Activated T-helper 2 cell treated with anti-CD3 and anti-CD28 coated beads, Interferon-gamma antibody, Interleukin-2, Interleukin-4, amounts not matched to agents 10 μg/mL and 5 μg/mL and 100 μg/mL, durations not matched to agents 14 hours and 24 hours and 36 hours (primary cell): Measurements from ENCODE around the gene PRDX1. TPM values are rescaled to one million over a fixed set of nuclear protein-coding genes. Genes with fewer than 3 reads are reported as not detected.
A peak's percentile ranks its signal among the peaks of the same experiment; 100 is the strongest.
"Not testable (repeated sequence)": the region's sequence is repeated elsewhere in the genome, so short reads cannot be mapped to it uniquely, and the experiment has no call there.

Experiments used
- DNase-seq: peaks from one replicate; pipeline ENCODE4 v3.0.0; 2021; ENCODE audit warnings: low spot score
- H3K27ac Mint-ChIP-seq: one replicate; pipeline ENCODE4 v1.8.0; 2021; ENCODE audit warnings: mixed read lengths
- H3K27me3 Mint-ChIP-seq: one replicate; pipeline ENCODE4 v1.8.0; 2021; ENCODE audit warnings: low read depth, mixed read lengths
- H3K36me3 Mint-ChIP-seq: one replicate; pipeline ENCODE4 v1.8.0; 2021; ENCODE audit warnings: low read depth, mixed read lengths
- H3K4me1 Mint-ChIP-seq: one replicate; pipeline ENCODE4 v1.8.0; 2021; ENCODE audit warnings: low read depth, mixed read lengths
- H3K4me3 Mint-ChIP-seq: one replicate; pipeline ENCODE4 v1.8.0; 2021; ENCODE audit warnings: low read depth, mild to moderate bottlenecking, moderate library complexity, mixed read lengths
- H3K9me3 Mint-ChIP-seq: one replicate; pipeline ENCODE4 v1.8.0; 2021; ENCODE audit warnings: mixed read lengths
- intact Hi-C: fragments of 100-400 bp; cut with micrococcal nuclease; formaldehyde crosslinking; loops from one replicate; pipeline ENCODE4 v1.15.1; 2023
- total RNA-seq: library from RNA; stranded (reverse); gene quantifications from 2 replicates; pipeline ENCODE4 v1.2.3, GENCODE V29; 2022

PRDX1 gene
- total RNA-seq, 1 donor from 2014 or later: 703 TPM

DNA sequence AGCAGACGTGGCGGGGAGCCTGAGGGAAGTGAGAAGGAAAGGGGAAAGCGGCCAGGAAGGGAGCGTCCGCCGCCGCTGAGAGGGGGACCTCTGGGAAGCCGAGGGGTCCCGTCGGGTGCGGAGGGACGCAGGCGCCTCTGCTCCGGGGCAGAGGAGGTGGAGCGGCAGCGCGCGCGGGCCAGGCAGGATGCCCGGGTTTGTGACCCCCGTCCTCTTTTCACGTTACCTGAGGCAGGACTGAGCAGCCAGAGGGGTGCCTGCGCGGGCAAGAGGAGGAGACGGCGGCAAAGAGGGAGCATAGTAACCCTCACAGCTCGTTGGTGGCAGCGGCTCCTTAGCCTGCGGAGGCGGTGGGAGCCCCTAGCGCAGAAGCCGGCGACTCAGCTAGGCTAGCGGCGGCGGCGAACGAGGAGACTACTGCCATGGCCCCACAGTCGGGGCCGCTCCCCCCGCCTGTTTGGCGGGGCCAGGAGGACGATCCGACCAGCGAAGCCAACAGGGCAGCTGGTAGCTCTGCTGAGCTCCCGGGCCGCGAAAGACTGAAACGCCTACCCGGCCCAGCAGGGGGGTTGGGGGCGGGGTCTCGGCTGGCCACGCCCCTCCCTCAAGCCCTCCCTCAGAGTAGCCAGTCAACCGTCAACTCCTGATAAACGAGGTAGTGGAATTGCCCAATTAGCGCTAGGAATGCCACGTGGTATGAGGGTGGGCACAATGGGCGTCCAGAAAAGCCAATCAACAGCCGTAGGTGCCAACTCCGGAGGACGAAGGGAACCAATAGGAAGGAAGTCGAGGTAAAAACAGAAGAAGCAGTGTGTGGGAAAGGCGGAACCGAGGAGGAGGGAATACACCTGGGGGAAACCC lies 30.8 kb downstream of the PRDX1 start, which contains the start of gene TESK2:
TSS of gene TESK2 (minus strand) at position 538 of the 861 bp plus-strand sequence. CDS start 33,378 bp downstream, outside the sequence.
- H3K36me3 Mint-ChIP-seq: no peaks in the 10 kb centered on the region
- intact Hi-C loops: loop anchor here (1.0 to 10.0 kb wide), 7 partner anchors 9 to 684 kb away; partner anchors contain the start of genes CCDC163, DYNLT4, GPBP1L1 and HECTD3
- H3K4me3 Mint-ChIP-seq: no peak within 1 kb of the TSS
- H3K9me3 Mint-ChIP-seq: no peaks in the 10 kb centered on the region
- peaks cover 9% of the 10 kb centered on the region for H3K4me1 Mint-ChIP-seq
- H3K27me3 Mint-ChIP-seq: peaks cover 9% of the 10 kb centered on the region
- H3K27ac Mint-ChIP-seq: no peak within 1 kb of the TSS
- peak; percentile 97 for DNase-seq

DNA sequence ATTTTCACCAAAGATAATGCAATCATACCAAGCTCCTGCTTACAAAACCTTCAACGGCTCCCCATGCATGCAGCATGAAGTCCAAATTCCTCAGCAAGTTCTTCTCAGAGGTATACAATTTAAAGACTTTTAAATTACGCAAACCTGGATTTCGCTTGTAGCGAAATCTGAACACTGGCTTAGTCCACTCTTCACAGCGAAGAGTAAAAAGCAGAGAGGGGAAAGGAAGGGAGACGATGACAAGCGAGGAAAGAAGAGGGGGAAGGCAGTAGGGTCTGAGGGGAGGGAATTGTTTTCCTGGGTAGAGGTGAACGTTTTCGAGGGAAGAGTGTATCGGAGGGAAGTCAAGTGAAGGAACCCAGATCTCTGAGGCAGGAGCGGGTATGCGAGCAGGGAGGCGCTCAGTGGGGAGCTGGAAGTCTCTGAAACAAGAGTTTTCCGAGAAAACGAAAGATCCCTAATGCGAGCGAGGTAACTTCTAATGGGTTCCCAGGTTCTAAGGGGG lies 31.5 kb downstream of the PRDX1 start:
- Mint-ChIP-seq H3K27me3 (peaks cover 9% of the 10 kb centered on the region), H3K27ac (no peak overlapping the region), H3K4me3 (no peak overlapping the region), H3K9me3 (no peaks in the 10 kb centered on the region), H3K36me3 (no peaks in the 10 kb centered on the region), H3K4me1 (peaks cover 9% of the 10 kb centered on the region)
- DNase-seq: no peak
- intact Hi-C loops: loop anchor here (2.0 to 10.0 kb wide), 2 partner anchors 285 to 683 kb away; partner anchors contain the start of genes DYNLT4 and ZSWIM5

GRCh38 chr1:45489379-45489778 lies 32.3 kb downstream of the PRDX1 start:
- H3K4me1 Mint-ChIP-seq, H3K9me3 Mint-ChIP-seq, H3K4me3 Mint-ChIP-seq, H3K36me3 Mint-ChIP-seq, intact Hi-C loops, H3K27me3 Mint-ChIP-seq, H3K27ac Mint-ChIP-seq, DNase-seq: not testable (repeated sequence)

GRCh38 chr1:45488666-45489377 lies 32.9 kb downstream of the PRDX1 start:
- Mint-ChIP-seq H3K27ac (no peak overlapping the region), H3K27me3 (peaks cover 9% of the 10 kb centered on the region), H3K4me3 (no peak overlapping the region), H3K36me3 (no peaks in the 10 kb centered on the region), H3K9me3 (no peaks in the 10 kb centered on the region), H3K4me1 (peaks cover 9% of the 10 kb centered on the region)
- DNase-seq: no peak
- intact Hi-C loops: no loop called here

- no peak overlapping the region for H3K4me3 Mint-ChIP-seq
- intact Hi-C loops: no loop called here
- peaks cover 9% of the 10 kb centered on the region for H3K27me3 Mint-ChIP-seq
- no peak overlapping the region for H3K27ac Mint-ChIP-seq
- no peaks in the 10 kb centered on the region for H3K36me3 Mint-ChIP-seq
- DNase-seq: no peak
- H3K4me1 Mint-ChIP-seq: peaks cover 5% of the 10 kb centered on the region
- no peaks in the 10 kb centered on the region for H3K9me3 Mint-ChIP-seq
Measured at GRCh38 chr1:45485949-45486348, 35.7 kb downstream of the PRDX1 start.

DNA sequence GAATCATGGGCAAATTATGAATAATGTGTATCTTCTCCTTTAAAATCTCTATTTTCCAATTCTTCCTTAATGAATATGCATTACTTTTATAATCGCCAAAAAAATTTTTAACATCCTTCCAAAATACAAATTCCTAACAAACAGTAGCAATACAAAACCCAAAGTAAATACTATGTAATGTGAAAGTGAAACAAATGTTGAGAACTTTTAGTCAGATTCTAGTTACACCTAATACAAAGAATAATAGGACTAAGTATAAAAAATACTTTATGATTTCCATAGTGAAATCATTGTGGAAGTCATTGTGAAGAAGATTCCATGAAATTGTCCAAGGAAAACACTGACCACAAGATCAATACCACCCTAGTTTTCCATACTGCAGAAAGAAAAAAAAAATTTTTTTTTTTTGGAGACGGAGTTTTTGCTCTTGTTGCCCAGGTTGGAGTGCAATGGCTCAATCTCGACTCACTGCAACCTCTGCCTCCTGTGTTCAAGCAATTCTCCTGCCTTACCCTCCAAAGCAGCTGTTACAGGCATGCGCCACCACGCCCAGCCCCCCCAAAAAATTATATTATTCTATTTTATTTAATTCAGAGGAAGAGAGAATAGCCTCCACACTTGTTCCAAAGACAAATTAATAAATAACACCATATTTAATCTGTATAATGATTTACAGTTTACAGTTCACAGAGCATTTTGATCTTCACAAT lies 42.5 kb downstream of the PRDX1 start:
- intact Hi-C loops: no loop called here
- no peak overlapping the region for H3K4me3 Mint-ChIP-seq
- no peaks in the 10 kb centered on the region for H3K27me3 Mint-ChIP-seq
- H3K4me1 Mint-ChIP-seq: peaks cover 3% of the 10 kb centered on the region
- H3K36me3 Mint-ChIP-seq: no peaks in the 10 kb centered on the region
- H3K27ac Mint-ChIP-seq: no peak overlapping the region
- DNase-seq: no peak
- no peaks in the 10 kb centered on the region for H3K9me3 Mint-ChIP-seq

DNA sequence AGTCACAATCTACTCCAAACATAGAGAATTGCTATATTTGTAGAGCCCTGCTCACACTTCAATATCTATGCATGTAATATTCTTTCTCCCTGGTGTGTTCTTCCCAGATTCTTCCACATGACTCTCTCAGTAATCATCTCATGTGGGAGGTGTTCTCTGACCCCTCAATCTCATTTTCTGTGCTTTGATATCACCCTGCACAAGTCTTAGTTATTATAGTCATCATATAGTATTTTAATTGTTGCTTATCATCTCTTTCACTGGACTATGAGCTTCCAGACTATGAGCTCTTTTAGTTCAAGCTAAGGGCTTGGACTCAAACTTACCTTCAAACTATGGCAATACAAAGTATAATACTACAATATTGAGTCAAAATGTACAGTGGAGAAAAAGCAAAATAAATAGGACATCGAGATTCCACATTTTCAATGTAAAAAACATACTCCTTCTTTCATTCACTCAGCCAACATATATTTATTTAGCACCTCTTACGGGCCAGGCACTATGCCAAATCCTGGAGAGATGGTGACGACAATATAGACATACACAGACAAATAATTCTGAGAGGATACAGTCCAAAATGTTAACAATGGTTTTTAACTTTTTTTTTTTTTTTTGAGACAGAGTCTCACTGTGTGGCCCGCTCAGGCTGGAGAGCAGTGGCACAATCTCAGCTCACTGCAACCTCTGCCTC lies 43.4 kb downstream of the PRDX1 start:
- no peak overlapping the region for H3K27ac Mint-ChIP-seq
- intact Hi-C loops: no loop called here
- no peaks in the 10 kb centered on the region for H3K27me3 Mint-ChIP-seq
- DNase-seq: no peak
- no peak overlapping the region for H3K4me3 Mint-ChIP-seq
- peaks cover 3% of the 10 kb centered on the region for H3K4me1 Mint-ChIP-seq
- H3K36me3 Mint-ChIP-seq: no peaks in the 10 kb centered on the region
- no peaks in the 10 kb centered on the region for H3K9me3 Mint-ChIP-seq

GRCh38 chr1:45477646-45478045 lies 44.0 kb downstream of the PRDX1 start:
- Mint-ChIP-seq H3K4me1 (peaks cover 3% of the 10 kb centered on the region), H3K9me3 (no peaks in the 10 kb centered on the region), H3K4me3 (no peak overlapping the region), H3K27me3 (no peaks in the 10 kb centered on the region), H3K27ac (no peak overlapping the region), H3K36me3 (no peaks in the 10 kb centered on the region)
- intact Hi-C loops: no loop called here
- no peak for DNase-seq

DNA sequence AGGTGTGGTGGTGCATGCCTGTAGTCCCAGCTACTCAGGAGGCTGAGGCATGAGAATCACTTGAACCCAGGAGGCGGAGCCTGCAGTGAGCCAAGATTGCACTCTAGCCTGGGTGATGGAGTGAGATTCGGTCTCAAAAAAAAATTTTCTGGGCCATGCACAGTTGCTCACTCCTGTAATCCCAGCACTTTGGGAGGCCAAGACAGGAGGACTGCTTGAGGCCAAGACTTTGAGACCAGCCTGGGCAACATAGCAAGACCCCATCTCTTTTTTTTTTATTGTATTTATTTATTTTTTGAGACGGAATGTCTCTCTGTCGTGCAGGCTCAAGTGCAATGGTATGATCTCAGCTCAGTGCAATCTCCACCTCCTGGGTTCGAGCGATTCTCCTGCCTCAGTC lies 47.5 kb downstream of the PRDX1 start:
- H3K36me3 Mint-ChIP-seq, DNase-seq, intact Hi-C loops, H3K9me3 Mint-ChIP-seq, H3K27me3 Mint-ChIP-seq, H3K4me1 Mint-ChIP-seq, H3K4me3 Mint-ChIP-seq, H3K27ac Mint-ChIP-seq: not testable (repeated sequence)

- Mint-ChIP-seq H3K27ac (no peak overlapping the region), H3K4me3 (no peak overlapping the region), H3K27me3 (peaks cover 8% of the 10 kb centered on the region), H3K36me3 (no peaks in the 10 kb centered on the region), H3K9me3 (no peaks in the 10 kb centered on the region), H3K4me1 (no peaks in the 10 kb centered on the region)
- intact Hi-C loops: no loop called here
- DNase-seq: no peak
Measured at GRCh38 chr1:45473302-45473701, 48.4 kb downstream of the PRDX1 start.

DNA sequence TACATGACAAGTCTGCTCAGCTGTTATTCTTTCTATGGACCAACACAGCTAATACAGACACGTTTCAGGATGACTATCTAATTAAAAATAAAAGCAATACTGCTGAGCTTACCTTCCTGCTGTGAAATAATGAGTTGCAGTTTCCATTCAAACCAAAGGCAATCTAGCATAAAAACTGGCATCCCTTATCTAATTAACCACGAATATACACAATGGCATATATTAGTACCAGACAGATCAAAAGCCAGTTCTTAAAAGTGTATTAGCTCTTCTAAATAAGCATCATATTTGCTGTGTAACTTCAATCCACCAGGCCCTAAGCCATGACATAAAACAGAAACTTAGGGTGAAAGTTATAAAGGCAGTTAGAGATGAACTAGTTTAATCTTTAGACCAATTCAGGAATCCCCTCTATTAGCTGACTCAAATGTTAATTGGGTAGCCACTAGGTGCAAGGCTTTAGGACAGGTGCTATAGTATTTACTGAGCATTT lies 51.3 kb downstream of the PRDX1 start:
- H3K27ac Mint-ChIP-seq: no peak overlapping the region
- H3K36me3 Mint-ChIP-seq: no peaks in the 10 kb centered on the region
- peaks cover 8% of the 10 kb centered on the region for H3K27me3 Mint-ChIP-seq
- intact Hi-C loops: no loop called here
- no peaks in the 10 kb centered on the region for H3K9me3 Mint-ChIP-seq
- H3K4me3 Mint-ChIP-seq: no peak overlapping the region
- DNase-seq: no peak
- H3K4me1 Mint-ChIP-seq: no peaks in the 10 kb centered on the region

DNA sequence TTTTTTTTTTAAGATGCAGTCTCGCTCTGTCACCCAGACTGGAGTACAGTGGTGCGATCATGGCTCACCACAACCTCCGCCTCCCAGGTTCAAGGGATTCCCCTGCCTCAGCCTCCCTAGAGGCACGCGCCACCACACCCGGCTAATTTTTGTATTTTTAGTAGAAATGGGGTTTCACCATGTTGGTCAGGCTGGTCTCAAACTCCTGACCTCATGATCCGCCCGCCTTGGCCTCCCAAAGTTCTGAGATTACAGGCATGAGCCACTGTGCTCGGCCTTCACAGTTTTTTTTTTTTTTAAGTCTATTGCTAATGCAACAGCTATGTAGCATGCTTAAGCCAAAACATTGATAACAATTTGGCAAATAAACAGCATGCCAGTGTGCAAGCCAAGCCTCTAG lies 54.3 kb downstream of the PRDX1 start:
- H3K9me3 Mint-ChIP-seq, intact Hi-C loops, H3K27me3 Mint-ChIP-seq: not testable (repeated sequence)

More for the DNA sequence above, 54.3 kb downstream of the PRDX1 start:
- DNase-seq, H3K27ac Mint-ChIP-seq, H3K4me1 Mint-ChIP-seq, H3K36me3 Mint-ChIP-seq, H3K4me3 Mint-ChIP-seq: not testable (repeated sequence)
